IMR-90 (cell line): ENCODE results near the gene SMARCD1. TPM values are rescaled to one million over a fixed set of nuclear protein-coding genes. Genes with fewer than 3 reads are reported as not detected.
"Not testable (repeated sequence)": the region's sequence is repeated elsewhere in the genome, so short reads cannot be mapped to it uniquely, and the experiment has no call there.

Experiments used
- ATAC-seq: fragments of 200-7000 bp; cut with Tn5 transposase; 2 replicates; pipeline ENCODE4 v1.9.1; 2020; ENCODE audit warnings: low read depth, mild to moderate bottlenecking, moderate library complexity
- BruUV-seq: library from RNA; stranded (reverse); fragments of 400-500 nt; replicated peaks from 2 replicates; lab custom pipeline; 2021; lab: Mats Ljungman, UMichigan
- CTCF ChIA-PET: fragments of 300-600 bp; formaldehyde crosslinking; extraction: SDS; loops from one replicate; lab custom pipeline; 2021; ENCODE audit warnings: antibody characterized with exemption; lab: Yijun Ruan, JAX
- POLR2A ChIA-PET: fragments of 300-600 bp; sonication (Branson Sonifier 250); formaldehyde crosslinking; loops from one replicate; lab custom pipeline; 2022; ENCODE audit warnings: antibody characterized with exemption; ENCODE audit not compliant: unreplicated experiment; lab: Charles Lee
- DNase-seq: peaks from one replicate; pipeline ENCODE4 v3.0.0; 2013
- H2AFZ ChIP-seq: replicated peaks from 2 replicates; pipeline ENCODE3; 2013; ENCODE audit warnings: low read length, mild to moderate bottlenecking; ENCODE audit not compliant: poor library complexity
- H2AK5ac ChIP-seq: 2 replicates; pipeline ENCODE4 v1.6.1; 2013; ENCODE audit warnings: low read depth, low read length, inconsistent platforms
- H2AK9ac ChIP-seq: replicated peaks from 2 replicates; pipeline ENCODE3; 2013; ENCODE audit warnings: mild to moderate bottlenecking, low read depth, low read length, moderate library complexity; ENCODE audit not compliant: poor library complexity
- H2BK120ac ChIP-seq: 2 replicates; pipeline ENCODE4 v1.6.1; 2013; ENCODE audit warnings: low read depth, low read length, inconsistent platforms
- H2BK15ac ChIP-seq: 3 replicates; pipeline ENCODE4 v1.6.1; 2013; ENCODE audit warnings: low read depth, low read length, inconsistent platforms
- H2BK20ac ChIP-seq: 2 replicates; pipeline ENCODE4 v1.6.1; 2013; ENCODE audit warnings: low read depth, mild to moderate bottlenecking, inconsistent platforms, low read length, moderate library complexity
- H2BK5ac ChIP-seq: 2 replicates; pipeline ENCODE4 v1.6.1; 2013; ENCODE audit warnings: mild to moderate bottlenecking, low read depth, low read length, inconsistent platforms; ENCODE audit not compliant: poor library complexity, severe bottlenecking
- H3K14ac ChIP-seq: replicated peaks from 2 replicates; pipeline ENCODE4 v1.6.1; 2013; ENCODE audit warnings: low read depth, low read length, inconsistent platforms
- H3K18ac ChIP-seq: 2 replicates; pipeline ENCODE4 v1.6.1; 2013; ENCODE audit warnings: low read depth, low read length, control low read depth
- H3K23ac ChIP-seq: 2 replicates; pipeline ENCODE4 v1.6.1; 2013; ENCODE audit warnings: low read depth, low read length, inconsistent platforms
- H3K27ac ChIP-seq: 2 replicates; pipeline ENCODE4 v1.5.1; 2013; ENCODE audit warnings: mild to moderate bottlenecking, control low read depth, low read length; ENCODE audit not compliant: insufficient read depth
- H3K27me3 ChIP-seq: 2 replicates; pipeline ENCODE4 v1.6.1; 2013; ENCODE audit warnings: low read length; ENCODE audit not compliant: control insufficient read depth, insufficient read depth
- H3K36me3 ChIP-seq: 2 replicates; pipeline ENCODE4 v1.6.1; 2013; ENCODE audit warnings: low read length, mixed read lengths; ENCODE audit not compliant: control insufficient read depth, insufficient read depth
- H3K4ac ChIP-seq: 2 replicates; pipeline ENCODE4 v1.6.1; 2013; ENCODE audit warnings: low read depth, low read length, inconsistent platforms
- H3K4me1 ChIP-seq: 2 replicates; pipeline ENCODE4 v1.6.1; 2013; ENCODE audit warnings: low read length, mixed read lengths; ENCODE audit not compliant: control insufficient read depth, insufficient read depth
- H3K4me2 ChIP-seq: 2 replicates; pipeline ENCODE4 v1.6.1; 2013; ENCODE audit warnings: low read depth, mild to moderate bottlenecking, control low read depth, low read length, moderate library complexity
- H3K4me3 ChIP-seq: 2 replicates; pipeline ENCODE4 v1.5.1; 2013; ENCODE audit warnings: low read depth, mild to moderate bottlenecking, control low read depth, low read length, moderate library complexity; ENCODE audit not compliant: insufficient read depth
- H3K56ac ChIP-seq: 2 replicates; pipeline ENCODE4 v1.6.1; 2013; ENCODE audit warnings: low read length, inconsistent platforms; ENCODE audit not compliant: insufficient read depth; ENCODE audit errors: extremely low read depth
- H3K79me1 ChIP-seq, 2 experiments: 2 replicates each; pipeline ENCODE4 v1.6.1; 2013; ENCODE audit warnings: low read length in 2 of 2, inconsistent platforms in 1 of 2, low read depth in 1 of 2
- H3K9ac ChIP-seq: 2 replicates; pipeline ENCODE4 v1.6.1; 2013; ENCODE audit warnings: low read depth, low read length, control low read depth
- H3K9me1 ChIP-seq: 2 replicates; pipeline ENCODE4 v1.6.1; 2013; ENCODE audit warnings: low read length, inconsistent platforms; ENCODE audit not compliant: insufficient read depth
- H3K9me3 ChIP-seq: 2 replicates; pipeline ENCODE4 v1.6.1; 2013; ENCODE audit warnings: low read length; ENCODE audit not compliant: control insufficient read depth, insufficient read depth
- H4K20me1 ChIP-seq: 2 replicates; pipeline ENCODE4 v1.6.1; 2013; ENCODE audit warnings: low read length, inconsistent platforms; ENCODE audit not compliant: insufficient read depth
- H4K5ac ChIP-seq: 2 replicates; pipeline ENCODE4 v1.6.1; 2013; ENCODE audit warnings: mild to moderate bottlenecking, low read depth, low read length, control low read depth
- H4K8ac ChIP-seq, 2 experiments: 2 replicates each; pipeline ENCODE4 v1.6.1; 2013; ENCODE audit warnings: low read depth in 2 of 2, low read length in 2 of 2, control low read depth in 1 of 2, inconsistent platforms in 1 of 2
- H4K91ac ChIP-seq: 2 replicates; pipeline ENCODE4 v1.6.1; 2013; ENCODE audit warnings: low read depth, low read length, inconsistent platforms; ENCODE audit not compliant: insufficient read depth
- WGBS, 2 experiments: methylation state at CpG; one replicate each; pipeline versions ENCODE4 v1.1.5 to v1.1.7; 2013; ENCODE audit warnings: missing lambda C conversion rate in 2 of 2; ENCODE audit not compliant: insufficient read length in 1 of 2; ENCODE audit errors: extremely low coverage in 2 of 2; 5-methylcytosine and 5-hydroxymethylcytosine counted together
- dilution Hi-C: fragments of 300-500 bp; cut with HindIII; formaldehyde crosslinking; loops from one replicate; pipeline ENCODE4 v1.14.3; 2018; ENCODE audit warnings: low sequenced_read_pairs; ENCODE audit not compliant: unreplicated experiment
- in situ Hi-C: fragments of 300-500 bp; cut with MboI; formaldehyde crosslinking; loops from 3 replicates; pipeline ENCODE4 v1.14.3; 2019; ENCODE audit warnings: low sequenced_read_pairs, inconsistent platforms, mixed read lengths
- intact Hi-C: fragments of 100-400 bp; cut with micrococcal nuclease; formaldehyde crosslinking; loops from 2 replicates; pipeline ENCODE4 v1.10.0; 2022
- polyA plus RNA-seq, 3 experiments: library from polyadenylated mRNA; depleted of rRNA; stranded (reverse); fragments of >200 nt; gene quantifications; 2 replicates each; pipeline ENCODE4 v1.2.3, GENCODE V29; 2012; ENCODE audit warnings: low replicate concordance in 1 of 3
- total RNA-seq: library from RNA; depleted of rRNA; stranded (reverse); fragments of >200 nt; gene quantifications from 2 replicates; pipeline ENCODE4 v1.2.3, GENCODE V29; 2012

The SMARCD1 gene
- total and polyA plus RNA-seq, 2 of the 4 experiments (the other 2 are of a cell fraction): 28.1 to 47.9 TPM

DNA sequence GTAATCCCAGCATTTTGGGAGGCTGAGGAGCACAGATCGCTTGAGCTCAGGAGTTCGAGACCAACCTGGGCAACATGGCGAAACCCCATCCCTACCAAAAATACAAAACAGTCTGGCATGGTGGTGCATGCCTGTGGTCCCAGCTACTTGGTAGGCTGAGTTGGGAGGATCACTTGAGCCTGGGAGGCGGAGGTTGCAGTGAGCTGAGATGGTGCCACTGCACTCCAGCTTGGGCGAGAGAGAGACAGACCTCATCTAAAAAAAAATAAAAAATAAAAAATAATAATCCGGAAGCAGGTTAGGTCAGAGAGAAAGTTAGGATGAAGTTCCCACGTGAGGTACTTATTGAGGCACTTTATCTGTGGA, 750 bp upstream of the SMARCD1 start:
- H3K79me1 ChIP-seq: peaks cover 9 to 41% of the 10 kb centered on the region in 2 experiments
- H2BK5ac ChIP-seq: peak overlapping the region; percentile 83
- peak overlapping the region; percentile 78 for H3K4ac ChIP-seq
- H3K9me1 ChIP-seq, DNase-seq, H3K4me1 ChIP-seq, BruUV-seq, intact Hi-C loops, dilution Hi-C loops, H3K27me3 ChIP-seq, H2BK15ac ChIP-seq, in situ Hi-C loops, ATAC-seq, H2BK20ac ChIP-seq, H3K9me3 ChIP-seq: not testable (repeated sequence)
- H4K5ac ChIP-seq: peak overlapping the region; percentile 26
- peak overlapping the region; percentile 83 for H3K9ac ChIP-seq
- H3K4me3 ChIP-seq: peak overlapping the region; percentile 63
- peak overlapping the region; percentile 93 for H2AFZ ChIP-seq
- no CpG with 5 or more reads among the region's 7 CpGs for WGBS, 2 experiments
- peak overlapping the region; percentile 76 for H3K56ac ChIP-seq
- peak overlapping the region; percentile 38 to 96 for H4K8ac ChIP-seq
- peak overlapping the region; percentile 16; the same call in 1 of the 2 replicates for H3K18ac ChIP-seq
- peak overlapping the region; percentile 95 for H3K14ac ChIP-seq
- H2AK9ac ChIP-seq: peak overlapping the region; percentile 96
- peaks cover 25% of the 10 kb centered on the region for H4K20me1 ChIP-seq
- peak overlapping the region; percentile 85; the same call in 1 of the 2 replicates for H3K23ac ChIP-seq
- H2AK5ac ChIP-seq: peak overlapping the region; percentile 62
- H3K4me2 ChIP-seq: peak overlapping the region; percentile 94
- CTCF ChIA-PET: interaction anchor here (0.8 to 2.4 kb wide), 5 partner anchors 10 to 45 kb away, joined by 3 to 12 read pairs (median 3); partner anchors contain the start of gene COX14
- peaks cover 18% of the 10 kb centered on the region for H3K36me3 ChIP-seq
- peak overlapping the region; percentile 60 for H3K27ac ChIP-seq
- POLR2A ChIA-PET: interaction anchor here (0.8 to 1.0 kb wide), 2 partner anchors 22 to 27 kb away, joined by 3 to 4 read pairs; partner anchors contain the start of gene COX14
- H4K91ac ChIP-seq: peak overlapping the region; percentile 59
- peak overlapping the region; percentile 64 for H2BK120ac ChIP-seq
